SU-DHL-6 (cell line): ENCODE results near the gene GMDS.

Experiments
- CTCF ChIP-seq: fragments of 200-600 bp; sonication (generic); IDR thresholded peaks from one replicate; pipeline ENCODE4 v1.5.1; 2017; ENCODE audit warnings: antibody characterized with exemption, mild to moderate bottlenecking, low read length, moderate library complexity; ENCODE audit not compliant: insufficient read depth, poor library complexity, severe bottlenecking
- EZH2phosphoT487 ChIP-seq: fragments of 200-600 bp; sonication (generic), shearing (Covaris generic); conservative IDR thresholded peaks from 2 replicates; pipeline ENCODE4 v1.6.1; 2018; ENCODE audit warnings: mild to moderate bottlenecking, antibody characterized with exemption, low read length, moderate library complexity, mixed read lengths

GRCh38 chr6:2114100-2114499, 131.3 kb downstream of the GMDS start:
- TF ChIP-seq CTCF (no peak), EZH2phosphoT487 (no peak)
